Activated naive CD8-positive, alpha-beta T cell (primary cell): ENCODE measurements around the gene MVP.

ENCODE experiments used
- H3K27ac Mint-ChIP-seq: one replicate; pipeline ENCODE4 v1.8.0; 2021; ENCODE audit warnings: mixed read lengths
- H3K27me3 Mint-ChIP-seq: one replicate; pipeline ENCODE4 v1.8.0; 2021; ENCODE audit warnings: mixed read lengths
- H3K36me3 Mint-ChIP-seq: one replicate; pipeline ENCODE4 v1.8.0; 2021; ENCODE audit warnings: mixed read lengths
- H3K4me1 Mint-ChIP-seq: one replicate; pipeline ENCODE4 v1.8.0; 2021; ENCODE audit warnings: low read depth, mixed read lengths
- H3K4me3 Mint-ChIP-seq: one replicate; pipeline ENCODE4 v1.8.0; 2021; ENCODE audit warnings: mild to moderate bottlenecking, mixed read lengths
- H3K9me3 Mint-ChIP-seq: one replicate; pipeline ENCODE4 v1.8.0; 2021; ENCODE audit warnings: low read depth, mixed read lengths

MVP gene

GRCh38 chr16:29841631-29842030 is 21.4 kb downstream of the MVP start:
- Mint-ChIP-seq H3K27ac (no peak overlapping the region), H3K36me3 (no peaks in the 10 kb centered on the region), H3K27me3 (no peaks in the 10 kb centered on the region), H3K4me1 (no peaks in the 10 kb centered on the region), H3K9me3 (no peaks in the 10 kb centered on the region), H3K4me3 (no peak overlapping the region)

DNA sequence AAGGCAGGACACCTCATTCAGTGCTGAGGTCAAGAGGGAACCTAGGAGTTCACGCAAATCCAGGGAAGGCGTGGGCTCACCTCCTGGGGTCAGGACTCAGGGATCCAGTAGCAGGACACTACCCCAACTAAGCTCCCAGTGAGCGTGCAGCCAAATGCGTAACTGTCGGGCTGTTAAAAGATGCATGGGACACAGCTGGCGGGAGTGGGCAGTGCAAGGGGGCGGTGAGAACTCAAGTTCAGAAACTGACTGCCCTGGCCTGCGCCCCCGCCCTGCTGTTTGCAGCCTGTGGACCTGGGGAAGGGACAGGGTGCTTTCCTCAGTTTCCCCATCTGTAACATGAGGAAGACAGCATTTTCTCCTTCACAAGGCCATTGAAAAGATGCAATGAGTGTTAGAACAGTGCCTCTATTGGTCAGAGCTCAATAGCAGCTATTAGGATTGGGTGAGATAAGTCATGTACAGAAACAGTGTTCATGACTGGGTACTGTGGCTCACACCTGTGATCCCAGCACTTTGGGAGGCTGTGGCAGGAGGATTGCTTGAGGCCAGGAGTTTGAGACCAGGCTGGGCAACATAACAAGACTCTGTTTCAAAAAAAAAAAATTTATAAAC is 22.6 kb downstream of the MVP start:
- H3K4me3 Mint-ChIP-seq, result no peak overlapping the region
- H3K9me3 Mint-ChIP-seq, result no peaks in the 10 kb centered on the region
- H3K27me3 Mint-ChIP-seq, result no peaks in the 10 kb centered on the region
- H3K4me1 Mint-ChIP-seq, result peaks cover 2% of the 10 kb centered on the region
- H3K27ac Mint-ChIP-seq, result peak overlapping the region; percentile 50
- no peaks in the 10 kb centered on the region for H3K36me3 Mint-ChIP-seq

GRCh38 chr16:29843931-29844330 is 23.7 kb downstream of the MVP start:
- Mint-ChIP-seq H3K27ac (peak overlapping the region; percentile 25), H3K27me3 (no peaks in the 10 kb centered on the region), H3K4me3 (no peak overlapping the region), H3K4me1 (peaks cover 9% of the 10 kb centered on the region), H3K36me3 (no peaks in the 10 kb centered on the region), H3K9me3 (no peaks in the 10 kb centered on the region)

DNA sequence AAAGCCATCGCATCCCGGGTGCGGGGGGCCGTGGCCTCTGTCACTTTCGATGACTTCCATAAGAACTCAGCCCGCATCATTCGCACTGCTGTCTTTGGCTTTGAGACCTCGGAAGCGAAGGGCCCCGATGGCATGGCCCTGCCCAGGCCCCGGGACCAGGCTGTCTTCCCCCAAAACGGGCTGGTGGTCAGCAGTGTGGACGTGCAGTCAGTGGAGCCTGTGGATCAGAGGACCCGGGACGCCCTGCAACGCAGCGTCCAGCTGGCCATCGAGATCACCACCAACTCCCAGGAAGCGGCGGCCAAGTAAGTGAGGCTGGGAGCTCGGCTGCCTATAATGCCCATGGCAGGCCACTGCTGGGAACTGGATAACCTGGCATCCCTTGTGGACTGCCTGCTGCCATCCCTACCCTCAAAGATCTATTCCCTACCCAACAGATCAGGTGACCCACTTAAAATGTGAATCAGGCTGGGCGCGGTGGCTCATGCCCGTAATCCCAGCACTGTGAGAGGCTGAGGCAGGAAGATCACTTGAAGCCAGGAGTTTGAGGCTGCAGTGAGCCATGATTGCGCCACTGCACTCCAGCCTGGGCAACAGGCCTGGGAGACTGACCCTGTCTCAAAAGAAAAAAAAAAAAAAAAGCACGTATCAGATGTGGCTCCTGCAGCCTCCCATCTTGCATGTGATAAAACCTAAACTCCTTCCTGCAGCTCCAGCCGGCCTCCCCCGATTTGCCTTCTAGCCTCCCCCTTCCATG is 24.5 kb downstream of the MVP start:
- Mint-ChIP-seq H3K36me3 (no peaks in the 10 kb centered on the region), H3K4me3 (no peak overlapping the region), H3K27me3 (no peaks in the 10 kb centered on the region), H3K4me1 (peaks cover 11% of the 10 kb centered on the region), H3K27ac (no peak overlapping the region), H3K9me3 (no peaks in the 10 kb centered on the region)

- Mint-ChIP-seq H3K4me1 (peaks cover 11% of the 10 kb centered on the region), H3K9me3 (no peaks in the 10 kb centered on the region), H3K27me3 (no peaks in the 10 kb centered on the region), H3K36me3 (no peaks in the 10 kb centered on the region), H3K4me3 (no peak overlapping the region), H3K27ac (no peak overlapping the region)
Measured at GRCh38 chr16:29845656-29846055, 25.4 kb downstream of the MVP start.

GRCh38 chr16:29848420-29849297 is 28.4 kb downstream of the MVP start:
- Mint-ChIP-seq H3K4me1 (peaks cover 11% of the 10 kb centered on the region), H3K27ac (no peak overlapping the region), H3K9me3 (no peaks in the 10 kb centered on the region), H3K4me3 (no peak overlapping the region), H3K36me3 (no peaks in the 10 kb centered on the region), H3K27me3 (no peaks in the 10 kb centered on the region)

DNA sequence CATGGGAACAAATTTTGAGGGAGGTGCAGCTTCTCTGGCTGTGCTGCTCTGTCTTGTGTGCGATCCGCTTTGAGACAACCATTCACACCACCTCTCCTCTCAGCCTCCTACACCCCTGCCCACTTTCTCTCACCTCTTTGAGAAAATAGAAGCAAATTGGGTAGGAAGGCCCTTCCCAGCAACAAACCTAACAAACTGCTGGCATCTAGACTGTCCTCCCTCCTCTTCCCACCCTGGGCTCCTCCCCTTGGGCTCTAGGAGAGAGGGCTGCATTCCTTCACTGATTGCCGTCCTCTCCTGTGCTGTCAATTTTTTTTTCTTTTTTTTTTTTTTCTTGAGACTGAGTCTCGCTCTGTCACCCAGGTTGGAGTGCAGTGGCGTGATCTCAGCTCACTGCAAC is 29.2 kb downstream of the MVP start:
- H3K27ac Mint-ChIP-seq, result no peak overlapping the region
- no peaks in the 10 kb centered on the region for H3K27me3 Mint-ChIP-seq
- no peaks in the 10 kb centered on the region for H3K36me3 Mint-ChIP-seq
- H3K9me3 Mint-ChIP-seq, result no peaks in the 10 kb centered on the region
- H3K4me3 Mint-ChIP-seq, result no peak overlapping the region
- peaks cover 11% of the 10 kb centered on the region for H3K4me1 Mint-ChIP-seq

DNA sequence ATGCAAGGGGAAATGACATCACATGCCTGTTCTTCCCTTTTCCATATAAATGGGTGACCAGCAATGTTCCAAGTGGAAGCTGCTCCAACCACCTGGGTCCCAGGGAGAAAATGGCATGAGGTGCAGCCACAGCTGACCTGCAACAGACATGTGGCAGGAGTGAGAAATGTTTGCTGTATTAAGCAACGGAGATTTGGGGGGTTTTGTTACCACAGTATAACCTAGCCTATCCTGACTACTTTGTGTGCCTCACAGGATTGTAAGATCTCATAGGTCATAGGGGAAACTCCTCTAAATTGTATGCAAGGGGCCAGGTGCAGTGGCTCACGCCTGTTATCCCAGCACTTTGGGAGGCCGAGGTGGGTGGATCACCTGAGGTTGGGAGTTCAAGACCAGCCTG is 30.7 kb downstream of the MVP start:
- no peaks in the 10 kb centered on the region for H3K9me3 Mint-ChIP-seq
- H3K27me3 Mint-ChIP-seq, result no peaks in the 10 kb centered on the region
- no peak overlapping the region for H3K27ac Mint-ChIP-seq
- H3K4me3 Mint-ChIP-seq, result no peak overlapping the region
- peaks cover 11% of the 10 kb centered on the region for H3K4me1 Mint-ChIP-seq
- no peaks in the 10 kb centered on the region for H3K36me3 Mint-ChIP-seq

GRCh38 chr16:29852654-29853053 is 32.4 kb downstream of the MVP start:
- no peaks in the 10 kb centered on the region for H3K27me3 Mint-ChIP-seq
- no peak overlapping the region for H3K4me3 Mint-ChIP-seq
- peaks cover 8% of the 10 kb centered on the region for H3K4me1 Mint-ChIP-seq
- no peaks in the 10 kb centered on the region for H3K9me3 Mint-ChIP-seq
- H3K27ac Mint-ChIP-seq, result no peak overlapping the region
- H3K36me3 Mint-ChIP-seq, result no peaks in the 10 kb centered on the region

DNA sequence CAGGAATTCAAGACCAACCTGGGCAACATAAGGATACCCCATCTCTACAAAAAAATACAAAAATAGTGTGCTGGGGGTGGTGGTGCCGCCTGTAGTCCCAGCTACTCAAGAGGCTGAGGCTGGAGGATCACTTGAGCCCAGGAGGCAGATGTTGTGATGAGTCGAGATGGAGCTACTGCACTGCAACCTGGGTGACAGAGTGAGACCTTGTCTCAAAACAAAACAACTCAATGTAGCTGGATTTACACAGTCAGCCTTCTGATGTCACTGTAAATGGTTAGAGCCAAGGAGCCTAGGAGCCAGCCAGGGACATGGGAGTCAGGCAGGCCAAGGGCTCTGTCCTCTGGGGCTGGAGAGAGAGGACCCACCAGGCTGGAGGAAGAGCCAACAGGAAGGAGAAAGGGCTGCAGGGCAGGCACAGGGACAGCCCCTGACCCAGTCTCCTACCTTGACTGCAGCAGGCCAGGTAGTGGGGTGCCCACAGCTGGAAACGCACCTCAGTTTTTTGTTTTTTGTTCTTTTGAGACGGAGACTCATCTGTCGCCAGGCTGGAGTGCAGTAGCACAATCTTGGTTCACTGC is 34.3 kb downstream of the MVP start:
- H3K27ac Mint-ChIP-seq, result no peak overlapping the region
- peaks cover 3% of the 10 kb centered on the region for H3K36me3 Mint-ChIP-seq
- H3K4me3 Mint-ChIP-seq, result no peak overlapping the region

GRCh38 chr16:29857133-29857760 is 37.0 kb downstream of the MVP start:
- Mint-ChIP-seq H3K27me3 (no peaks in the 10 kb centered on the region), H3K4me1 (peaks cover 15% of the 10 kb centered on the region), H3K27ac (no peak overlapping the region), H3K4me3 (no peak overlapping the region), H3K36me3 (peaks cover 3% of the 10 kb centered on the region), H3K9me3 (no peaks in the 10 kb centered on the region)

More for the DNA sequence above, 34.3 kb downstream of the MVP start:
- Mint-ChIP-seq H3K9me3 (no peaks in the 10 kb centered on the region), H3K4me1 (no peaks in the 10 kb centered on the region), H3K27me3 (no peaks in the 10 kb centered on the region)

- Mint-ChIP-seq H3K9me3 (no peaks in the 10 kb centered on the region), H3K27me3 (no peaks in the 10 kb centered on the region), H3K4me1 (peaks cover 17% of the 10 kb centered on the region), H3K36me3 (peaks cover 3% of the 10 kb centered on the region), H3K27ac (no peak overlapping the region), H3K4me3 (no peak overlapping the region)
Measured at GRCh38 chr16:29858149-29858849, 38.0 kb downstream of the MVP start.

DNA sequence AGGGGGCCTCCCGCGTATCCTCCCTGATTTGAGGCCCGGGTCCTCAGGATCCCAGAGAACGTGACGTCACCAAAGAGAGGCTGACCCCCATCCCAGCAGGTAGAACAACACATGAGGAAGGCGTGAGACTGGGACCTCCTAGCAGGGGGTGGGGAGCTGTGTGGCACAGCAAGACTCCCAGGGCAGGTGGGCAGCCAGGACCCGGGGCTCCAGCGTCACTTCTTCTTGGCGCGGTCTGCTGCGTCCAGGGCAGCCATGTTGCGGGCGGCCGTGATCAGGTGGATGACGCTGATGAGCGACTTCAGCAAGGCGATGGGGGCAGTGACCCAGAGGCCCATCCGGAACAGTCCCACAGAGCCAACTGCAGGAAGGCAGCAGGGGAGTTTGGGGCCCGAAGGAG is 38.7 kb downstream of the MVP start:
- Mint-ChIP-seq H3K9me3 (no peaks in the 10 kb centered on the region), H3K4me1 (peaks cover 18% of the 10 kb centered on the region), H3K27me3 (no peaks in the 10 kb centered on the region), H3K27ac (no peak overlapping the region), H3K36me3 (peaks cover 3% of the 10 kb centered on the region), H3K4me3 (no peak overlapping the region)

DNA sequence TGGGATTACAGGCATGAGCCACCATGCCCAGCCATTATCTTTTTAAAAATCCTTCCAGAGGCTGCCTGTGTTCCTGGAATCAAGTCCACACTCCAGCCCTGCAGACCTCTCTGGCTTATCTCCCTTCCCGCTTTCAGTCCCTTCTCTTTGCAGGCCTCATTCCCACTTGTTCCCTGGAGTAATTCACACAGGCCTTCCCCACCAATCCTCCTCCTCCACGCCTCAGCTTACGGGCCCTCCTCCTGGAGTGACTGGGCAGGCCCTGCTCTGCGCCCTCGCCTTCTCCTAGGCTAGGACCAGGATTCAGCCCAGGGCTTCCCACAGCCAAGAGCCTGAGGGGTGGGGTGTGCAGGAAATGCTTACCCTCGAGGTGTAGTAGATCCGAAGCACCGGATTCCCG is 40.0 kb downstream of the MVP start:
- Mint-ChIP-seq H3K4me1 (peaks cover 18% of the 10 kb centered on the region), H3K36me3 (peaks cover 3% of the 10 kb centered on the region), H3K9me3 (no peaks in the 10 kb centered on the region), H3K4me3 (no peak overlapping the region), H3K27ac (peak overlapping the region; percentile 23), H3K27me3 (no peaks in the 10 kb centered on the region)
